ENCODE measurements around the gene METTL13.

METTL13 gene

DNA sequence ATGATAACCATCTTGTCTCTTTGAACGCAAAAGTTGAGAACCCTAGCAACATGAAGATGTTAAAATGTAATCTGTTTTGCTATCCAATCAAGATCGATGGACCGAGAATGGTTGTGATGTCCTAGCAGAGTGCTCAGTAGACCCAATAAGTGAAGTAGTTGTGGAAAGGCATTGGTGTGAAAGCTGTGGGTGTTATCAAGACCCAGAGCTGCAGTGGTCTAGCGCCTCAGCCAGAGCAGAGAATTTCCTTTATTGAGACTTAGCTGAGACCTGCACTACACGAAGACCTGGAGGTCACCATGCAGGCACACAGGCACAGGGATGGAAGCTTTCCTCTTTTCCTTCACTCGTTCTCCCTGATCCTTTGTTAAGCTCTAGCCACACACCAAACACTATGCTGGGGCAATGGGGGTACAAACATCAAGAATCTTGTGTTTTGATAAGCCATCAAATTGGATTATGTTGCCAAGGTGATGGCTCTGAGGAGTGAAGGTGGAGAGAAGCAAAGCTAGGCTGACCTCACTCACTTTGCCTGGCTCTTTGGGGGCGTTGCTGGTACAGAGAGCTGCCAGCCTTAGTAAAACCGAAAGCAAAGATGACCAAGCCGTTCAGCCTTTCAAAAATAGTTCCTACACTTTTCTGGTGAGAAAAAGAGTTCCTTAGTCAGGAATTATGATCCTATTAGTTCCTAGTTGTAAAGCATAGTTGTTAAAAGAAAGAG is 24.1 kb downstream of the METTL13 start:
- DNase-seq, result no peak

- DNase-seq, result no peak
These were observed 26.1 kb downstream of the METTL13 start for GRCh38 chr1:171807556-171807955.

GRCh38 chr1:171809834-171810233 is 28.4 kb downstream of the METTL13 start:
- DNase-seq, result no peak

- DNase-seq, result no peak
These were observed 30.2 kb downstream of the METTL13 start for GRCh38 chr1:171811672-171812071.

DNA sequence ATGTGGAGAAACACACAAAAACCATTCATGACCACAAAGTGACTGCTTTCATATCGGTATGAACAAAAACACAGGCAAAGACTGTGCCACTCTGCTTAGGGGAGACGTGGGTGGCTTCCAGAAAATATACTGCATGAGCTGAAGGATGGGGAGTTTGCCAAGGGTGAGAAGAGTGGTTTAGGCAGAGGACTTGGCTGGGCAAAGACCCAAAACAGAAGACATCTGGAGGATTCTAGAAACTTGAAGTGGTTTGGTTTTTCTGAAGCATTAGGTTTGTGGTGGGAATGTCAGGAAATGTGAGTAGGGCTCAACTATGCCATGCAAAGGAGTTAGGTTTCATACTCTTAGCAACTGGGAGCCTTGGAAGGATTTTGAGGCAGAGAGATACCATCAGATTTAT is 33.2 kb downstream of the METTL13 start:
- DNase-seq, result no peak

GRCh38 chr1:171816300-171816901 is 34.9 kb downstream of the METTL13 start:
- DNase-seq, result no peak

- peak; percentile 24 for DNase-seq
These were observed 36.2 kb downstream of the METTL13 start for GRCh38 chr1:171817511-171818265.

- no peak for DNase-seq
These were observed 38.5 kb downstream of the METTL13 start for GRCh38 chr1:171819946-171820345.

GRCh38 chr1:171826973-171827372 is 45.5 kb downstream of the METTL13 start:
- DNase-seq, result no peak

DNA sequence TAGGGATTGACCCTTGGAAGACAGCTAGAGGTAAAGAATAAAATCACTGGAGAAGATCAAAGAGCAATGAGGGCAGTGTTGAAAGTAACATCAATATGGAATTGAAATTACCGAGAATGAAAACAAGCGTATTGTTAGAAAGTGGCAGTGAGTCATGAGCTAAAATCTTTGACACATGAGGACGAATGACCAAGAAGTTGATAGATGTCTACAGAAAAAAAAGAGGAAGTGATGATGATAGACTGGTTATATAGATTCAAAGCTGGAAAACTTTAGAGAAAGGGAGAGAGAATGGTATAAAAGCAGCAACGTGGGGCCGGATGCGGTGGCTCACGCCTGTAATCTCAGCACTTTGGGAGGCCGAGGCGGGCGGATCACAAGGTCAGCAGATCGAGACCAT is 47.3 kb downstream of the METTL13 start:
- no peak for DNase-seq

GRCh38 chr1:171833091-171833825 is 51.8 kb downstream of the METTL13 start:
- no peak for DNase-seq

DNA sequence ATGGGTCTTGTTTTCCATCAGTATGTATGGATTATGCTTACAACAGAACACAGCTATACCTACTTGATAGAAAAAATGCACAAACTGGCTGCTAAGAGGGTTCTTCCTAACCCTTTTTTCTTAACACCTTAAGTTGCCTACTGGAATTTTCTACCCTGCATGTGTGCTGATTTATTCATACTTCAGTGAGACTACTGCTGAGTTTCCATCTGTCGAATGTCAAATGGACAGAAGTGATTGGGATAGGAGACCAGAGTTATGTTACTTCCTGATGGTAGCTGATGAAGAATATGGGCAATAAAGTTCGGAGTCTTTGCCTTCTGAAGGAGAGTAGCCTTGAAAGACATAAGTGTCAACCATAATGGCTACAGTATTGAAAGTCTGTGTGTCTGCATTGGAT is 53.4 kb downstream of the METTL13 start:
- DNase-seq, result no peak

DNA sequence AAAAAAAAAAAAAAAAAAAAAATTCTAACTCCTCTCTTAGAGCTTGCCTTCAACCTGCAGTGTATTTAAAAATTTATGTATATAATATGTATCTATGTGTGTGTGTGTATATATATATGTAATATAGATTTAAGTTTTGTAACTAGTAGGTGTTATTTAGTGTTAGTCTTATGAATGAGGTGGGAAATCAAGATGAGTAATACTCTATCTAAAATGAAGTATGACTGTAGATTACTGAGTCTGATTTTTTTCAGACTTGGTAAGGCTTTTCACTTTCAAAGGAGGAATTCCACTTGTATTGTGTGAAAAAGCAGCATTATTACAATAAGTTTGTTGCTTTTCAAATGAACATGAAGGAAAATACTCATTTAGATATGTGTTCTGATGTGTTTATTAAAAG is 54.4 kb downstream of the METTL13 start:
- no peak for DNase-seq

GRCh38 chr1:171841050-171841910 is 59.8 kb downstream of the METTL13 start, which contains the start of gene DNM3:
Gene DNM3, plus strand, starts transcription at chr1:171841498. Its CDS starts 159 bp downstream, at chr1:171841657.
- DNase-seq, result peak; percentile 68

GRCh38 chr1:171841931-171842761 is 60.7 kb downstream of the METTL13 start:
- no peak for DNase-seq

- no peak for DNase-seq
These were observed 62.9 kb downstream of the METTL13 start for GRCh38 chr1:171844381-171844780.

DNA sequence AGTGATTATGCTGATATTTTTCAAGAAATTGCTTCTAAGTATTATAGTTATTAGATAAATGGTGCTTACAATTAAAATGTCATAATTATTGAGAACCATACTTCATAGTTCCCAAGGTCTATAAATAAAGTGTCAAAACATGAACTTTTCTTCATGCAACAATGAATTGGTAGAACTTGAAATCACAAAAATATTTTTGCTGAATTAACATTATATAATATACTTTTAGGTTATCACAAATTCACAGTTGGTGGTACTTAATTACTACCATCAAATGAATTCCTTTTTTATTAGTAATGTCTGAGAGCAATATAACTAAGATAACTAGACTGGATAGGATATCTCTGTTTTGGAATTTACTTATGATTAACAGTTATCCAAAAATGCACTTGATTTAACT is 64.5 kb downstream of the METTL13 start:
- no peak for DNase-seq

Measured in amniotic stem cell (primary cell).